NCI-H2196 (cell line): ENCODE measurements around the gene SWAP70.
"Not testable (repeated sequence)": the region's sequence is repeated elsewhere in the genome, so short reads cannot be mapped to it uniquely, and the experiment has no call there.

Experiments used
- DNase-seq: peaks from one replicate; lab custom pipeline; 2025; ENCODE audit not compliant: unreplicated experiment; lab: John Stamatoyannopoulos, UW

The SWAP70 gene

DNA sequence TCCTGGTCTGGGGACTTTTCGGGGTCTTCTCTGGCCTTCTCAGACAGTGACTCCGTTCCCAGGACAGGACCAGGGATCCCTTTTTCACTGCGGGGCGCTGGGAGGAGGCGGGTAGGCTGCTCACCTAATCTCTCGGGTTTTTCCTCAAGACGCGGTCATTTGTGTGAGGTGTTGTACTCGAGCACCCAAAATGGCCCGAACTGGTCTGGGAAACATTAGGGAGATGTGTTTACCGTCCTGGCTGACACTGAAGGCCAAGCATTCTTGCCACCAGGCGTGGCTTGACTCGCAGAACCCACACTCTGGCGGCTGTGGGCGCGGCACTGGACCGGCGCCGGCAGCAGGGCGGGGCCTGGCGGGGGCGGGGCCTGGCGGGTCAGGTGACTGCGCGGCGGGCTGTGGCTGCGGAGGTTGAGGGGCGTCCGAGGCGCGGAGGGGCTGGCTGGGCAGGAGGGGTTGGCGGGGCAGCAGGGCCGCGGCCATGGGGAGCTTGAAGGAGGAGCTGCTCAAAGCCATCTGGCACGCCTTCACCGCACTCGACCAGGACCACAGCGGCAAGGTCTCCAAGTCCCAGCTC, at the start of gene SWAP70:
TSS of gene SWAP70 (plus strand) at position 379 of the 577 bp plus-strand sequence. CDS start at position 482, 103 bp downstream.
- DNase-seq, result peak; percentile 75

DNA sequence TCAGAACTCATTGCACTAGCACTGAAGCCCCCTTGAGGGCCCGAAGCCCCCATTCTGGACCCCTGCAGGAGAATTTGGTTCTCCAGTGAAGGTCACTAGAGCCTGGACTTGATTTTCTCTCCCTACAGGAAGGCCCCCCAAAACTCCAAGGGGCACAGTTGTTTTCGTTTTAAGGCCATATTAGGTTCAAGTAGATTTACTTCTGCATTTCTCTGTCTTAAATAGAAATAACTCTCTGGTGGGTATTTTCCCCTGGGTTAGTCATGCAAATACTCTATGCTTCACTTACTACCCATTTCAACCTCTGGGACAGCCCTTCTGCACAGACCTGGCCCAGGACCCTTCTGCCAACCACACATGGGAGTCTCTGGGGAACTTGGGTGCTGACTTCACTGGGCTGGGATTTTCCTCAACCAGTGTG, 48.8 kb upstream of the SWAP70 start:
- no peak for DNase-seq

DNA sequence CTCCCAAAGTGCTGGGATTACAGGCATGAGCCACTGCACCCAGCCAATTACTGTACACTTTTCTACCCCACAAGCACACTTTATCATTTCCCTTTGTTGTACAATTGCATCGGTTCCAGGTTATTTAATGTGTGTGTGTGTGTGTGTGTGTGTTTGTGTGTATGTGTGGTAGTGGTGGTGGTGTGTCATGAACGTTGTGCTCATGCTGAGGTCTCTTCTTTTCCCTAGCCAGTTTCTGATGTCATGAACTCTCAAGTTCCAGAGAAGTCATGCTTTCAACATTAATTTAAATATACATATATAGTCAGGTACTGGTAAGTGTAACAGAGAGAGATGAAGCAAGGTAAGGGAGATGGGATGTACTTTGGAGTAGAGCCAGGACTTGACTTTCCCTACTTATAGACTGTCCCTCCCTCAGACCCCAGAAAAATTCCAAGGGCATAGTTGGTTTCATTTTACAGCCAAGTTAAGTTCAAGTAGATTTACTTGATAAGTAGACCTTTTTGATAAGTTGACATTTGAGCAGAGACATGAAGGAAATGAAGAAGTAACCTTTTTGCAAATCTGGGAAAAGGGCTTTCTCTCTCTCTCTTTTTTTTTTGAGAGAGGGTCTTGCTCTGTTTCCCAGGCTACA, 47.7 kb upstream of the SWAP70 start:
- no peak for DNase-seq

DNA sequence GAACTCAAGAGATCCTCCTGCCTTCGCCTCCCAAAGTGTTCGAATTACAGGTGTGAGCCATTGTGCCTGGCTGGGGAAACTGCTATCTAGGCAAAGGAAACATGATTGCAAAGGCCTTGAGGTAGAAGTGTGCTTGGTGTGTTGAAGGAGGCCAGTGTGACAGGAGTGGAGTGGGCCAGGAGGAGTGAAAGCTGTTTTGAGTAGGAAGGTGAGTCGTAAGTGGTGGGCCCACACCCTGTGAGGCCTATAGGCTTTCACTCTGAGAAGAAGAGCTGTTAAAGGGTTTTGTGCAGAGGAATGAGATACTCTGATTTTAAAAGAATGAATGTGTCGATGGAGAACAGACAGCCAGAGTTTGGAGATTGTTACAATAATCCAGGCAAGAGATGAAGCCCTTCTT, 47.0 kb upstream of the SWAP70 start:
- no peak for DNase-seq

DNA sequence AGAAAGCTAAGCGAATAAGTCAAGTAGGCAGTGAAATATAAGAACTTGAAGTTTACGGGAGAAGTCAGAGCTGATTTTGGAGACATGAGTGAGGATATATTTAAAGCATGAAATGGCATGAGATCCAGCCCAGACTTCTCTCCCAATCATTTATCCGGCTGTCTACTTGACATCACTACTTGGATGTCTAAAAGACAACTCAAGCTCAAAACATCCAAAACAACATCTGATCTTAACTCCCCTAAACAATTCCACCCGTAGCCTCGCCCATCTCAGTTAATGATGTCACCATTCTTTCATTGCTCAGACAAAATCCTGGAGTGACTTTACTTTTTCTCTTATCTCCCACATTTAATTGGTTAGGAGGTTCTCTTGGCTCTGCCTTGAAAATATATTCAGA, 45.9 kb upstream of the SWAP70 start:
- DNase-seq, result no peak

DNA sequence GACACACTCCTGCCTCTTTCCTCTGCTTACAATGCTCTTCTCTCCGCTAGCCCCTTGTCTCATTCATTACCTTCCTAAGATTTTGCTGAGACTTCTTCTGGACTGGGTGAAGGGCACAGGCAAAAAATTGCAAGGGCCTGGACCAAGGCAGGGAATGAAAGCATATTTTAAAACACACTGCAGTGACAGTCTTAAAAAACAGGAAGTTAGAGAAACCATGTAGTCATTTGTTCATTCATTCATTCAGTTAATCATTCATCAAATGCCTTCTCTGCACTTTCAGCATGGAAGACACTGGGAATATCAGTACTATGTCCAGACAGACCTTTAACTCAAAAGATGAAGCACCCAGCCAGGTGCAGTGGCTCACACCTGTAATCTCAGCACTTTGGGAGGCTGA, 44.9 kb upstream of the SWAP70 start:
- DNase-seq, result no peak

DNA sequence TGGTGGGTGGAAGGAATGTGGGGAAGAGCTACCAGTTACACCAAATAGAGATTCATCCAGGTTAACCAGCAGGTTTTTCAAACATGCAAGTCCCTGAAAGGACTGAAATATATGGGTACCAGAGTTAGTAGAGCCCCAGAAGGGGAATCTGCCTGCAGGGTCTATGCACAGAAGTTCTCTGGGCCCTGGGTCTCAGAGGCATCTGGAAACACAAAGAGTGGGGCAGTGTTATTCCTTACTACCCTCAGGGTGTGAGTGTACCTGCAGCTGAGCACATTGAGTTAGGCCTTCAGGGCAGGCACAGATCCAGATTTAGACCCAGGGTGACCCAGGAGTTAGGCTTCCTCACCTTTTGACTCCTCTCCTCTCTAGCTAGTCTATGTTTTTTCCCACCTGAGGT, 43.9 kb upstream of the SWAP70 start:
- DNase-seq, result no peak

DNA sequence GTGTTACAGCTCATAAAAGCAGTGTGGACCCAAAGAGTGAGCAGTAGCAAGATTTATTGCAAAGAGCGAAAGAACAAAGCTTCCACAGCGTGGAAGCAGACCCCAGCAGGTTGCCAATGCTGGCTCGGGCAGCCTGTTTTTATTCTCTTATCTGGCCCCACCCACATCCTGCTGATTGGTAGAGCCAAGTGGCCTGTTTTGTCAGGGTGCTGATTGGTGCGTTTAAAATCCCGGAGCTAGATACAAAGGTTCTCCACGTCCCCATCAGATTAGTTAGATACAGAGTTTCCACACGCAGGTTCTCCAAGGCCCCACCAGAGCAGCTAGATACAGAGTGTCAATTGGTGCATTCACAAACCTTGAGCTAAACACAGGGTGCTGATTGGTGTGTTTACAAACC, 41.5 kb upstream of the SWAP70 start:
- DNase-seq, result not testable (repeated sequence)

DNA sequence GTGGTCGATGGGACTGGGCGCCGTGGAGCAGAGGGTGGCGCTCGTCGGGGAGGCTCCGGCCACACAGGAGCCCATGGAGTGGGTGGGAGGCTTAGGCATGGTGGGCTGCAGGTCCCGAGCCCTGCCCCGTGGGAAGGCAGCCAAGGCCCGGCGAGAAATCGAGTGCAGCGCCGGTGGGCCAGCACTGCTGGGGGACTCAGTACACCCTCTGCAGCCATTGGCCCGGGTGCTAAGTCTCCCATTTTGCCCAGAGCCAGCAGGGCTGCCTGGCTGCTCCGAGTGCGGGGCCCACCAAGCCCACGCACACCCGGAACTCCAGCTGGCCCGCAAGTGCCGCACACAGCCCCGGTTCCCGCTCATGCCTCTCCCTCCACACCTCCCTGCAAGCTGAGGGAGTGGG, 40.8 kb upstream of the SWAP70 start:
- DNase-seq, result not testable (repeated sequence)

DNA sequence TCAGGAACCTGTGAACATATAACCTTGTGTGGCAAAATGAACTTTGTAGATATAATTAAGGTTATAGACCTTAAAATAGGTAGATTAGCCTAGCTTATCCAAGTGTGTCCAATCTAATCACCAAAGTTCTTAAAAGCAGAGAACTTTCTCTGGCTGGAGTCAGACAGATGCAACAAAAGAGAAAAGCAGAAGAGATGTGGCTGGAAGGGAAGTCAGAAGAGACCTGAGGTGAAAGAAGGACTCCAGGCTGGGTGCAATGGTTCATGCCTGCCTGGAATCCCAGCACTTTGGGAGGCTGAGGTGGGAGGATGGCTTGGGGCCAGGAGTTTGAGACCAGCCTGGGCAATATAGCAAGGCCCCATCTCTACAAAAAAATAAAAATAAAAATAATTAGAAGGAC, 39.4 kb upstream of the SWAP70 start:
- DNase-seq, result no peak

DNA sequence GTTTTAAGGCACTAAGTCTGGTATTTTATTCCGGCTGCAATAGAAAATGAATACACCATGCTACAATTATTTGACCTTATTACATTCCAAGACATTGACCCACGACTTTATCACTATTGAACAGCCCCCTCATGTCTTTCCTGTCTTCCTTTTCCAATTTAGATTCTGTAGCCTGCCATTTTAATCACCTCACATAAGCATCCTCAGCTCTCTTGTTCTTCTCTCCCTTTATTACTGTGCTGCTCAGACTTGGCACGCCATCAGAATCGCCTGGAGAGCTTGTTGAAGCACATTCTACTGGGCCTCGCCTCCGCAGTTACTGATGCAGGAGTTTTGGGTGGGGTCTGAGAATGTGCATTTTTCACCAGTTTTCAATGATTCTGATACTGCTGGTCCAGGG, 38.7 kb upstream of the SWAP70 start:
- no peak for DNase-seq

DNA sequence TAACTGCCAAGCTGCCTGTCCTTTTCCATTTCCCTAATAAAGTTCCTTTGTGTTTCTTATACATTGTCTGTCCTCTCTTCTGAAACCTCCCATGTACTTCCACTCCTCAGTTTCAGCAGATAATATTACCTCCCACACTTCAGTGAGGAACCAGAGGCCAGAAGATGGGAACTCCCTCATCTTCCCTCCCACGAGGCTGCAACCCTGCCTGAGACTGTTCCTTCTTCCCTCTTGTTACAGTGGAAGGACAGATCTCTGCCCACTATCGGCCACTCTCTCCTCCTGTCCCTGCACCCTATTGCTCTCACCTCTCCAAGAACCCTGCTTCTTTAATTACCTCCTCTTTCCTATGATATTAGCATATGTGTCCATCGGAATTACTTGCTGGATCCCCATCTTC, 38.1 kb upstream of the SWAP70 start:
- no peak for DNase-seq

DNA sequence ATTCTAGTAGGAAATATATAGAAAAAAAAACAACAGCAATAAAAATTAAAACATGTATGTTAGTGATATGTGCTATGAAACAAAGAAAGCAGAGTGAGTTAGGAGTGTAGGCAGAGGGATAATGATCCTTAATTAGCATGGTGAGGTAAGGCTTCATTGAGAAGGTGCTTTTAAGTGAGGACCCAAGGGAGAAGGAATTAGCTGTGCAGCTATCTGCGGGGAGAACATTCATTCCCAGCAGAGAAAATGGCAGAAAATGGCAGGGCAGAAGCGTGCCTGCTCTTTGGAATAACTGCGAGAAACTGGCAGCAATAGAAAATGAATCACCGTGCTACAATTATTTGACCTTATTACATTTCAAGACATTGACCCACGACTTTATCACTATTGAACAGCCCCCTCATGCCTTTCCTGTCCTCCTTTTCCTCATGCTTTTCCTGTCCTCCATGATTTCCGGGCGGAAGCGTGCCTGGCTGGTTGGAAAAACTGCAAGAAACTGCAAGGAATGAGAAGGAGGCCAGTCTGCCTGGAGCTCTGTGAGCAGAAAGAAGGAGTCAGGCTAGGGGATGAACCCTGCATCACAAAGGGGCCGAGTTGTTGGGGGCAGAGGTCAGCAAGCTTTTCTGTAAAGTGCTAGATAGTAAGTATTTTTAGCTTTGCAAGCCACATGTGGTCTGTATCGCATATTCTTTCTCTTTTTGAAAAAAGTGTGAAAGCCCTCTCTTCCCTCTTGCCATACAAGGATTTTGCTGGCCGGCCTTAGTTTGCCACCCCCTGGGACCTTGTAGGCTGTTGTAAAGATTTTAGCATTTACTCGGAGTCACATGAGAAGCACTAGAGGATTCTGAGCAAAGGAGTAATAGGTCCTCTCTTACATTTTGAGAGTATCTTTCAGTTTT, 37.1 kb upstream of the SWAP70 start:
- no peak for DNase-seq

DNA sequence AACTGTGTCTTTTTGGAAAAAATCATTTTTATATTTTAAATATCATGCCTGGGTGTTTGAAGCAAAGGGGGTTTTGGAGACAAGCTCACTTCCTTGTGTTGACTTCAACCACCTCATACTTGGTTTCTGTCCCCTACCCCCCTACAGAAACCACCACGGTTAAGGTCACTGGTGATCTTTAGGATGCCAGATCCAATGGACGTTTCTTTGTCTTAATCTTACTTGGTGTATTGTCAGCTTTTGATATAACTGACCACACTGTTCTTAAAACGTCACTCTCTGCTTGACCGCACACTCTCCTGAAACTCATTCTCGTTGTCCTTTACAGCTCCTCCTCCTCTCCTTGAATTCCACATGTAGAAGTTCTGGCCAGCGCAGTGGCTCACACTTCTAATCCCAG, 34.8 kb upstream of the SWAP70 start:
- no peak for DNase-seq

DNA sequence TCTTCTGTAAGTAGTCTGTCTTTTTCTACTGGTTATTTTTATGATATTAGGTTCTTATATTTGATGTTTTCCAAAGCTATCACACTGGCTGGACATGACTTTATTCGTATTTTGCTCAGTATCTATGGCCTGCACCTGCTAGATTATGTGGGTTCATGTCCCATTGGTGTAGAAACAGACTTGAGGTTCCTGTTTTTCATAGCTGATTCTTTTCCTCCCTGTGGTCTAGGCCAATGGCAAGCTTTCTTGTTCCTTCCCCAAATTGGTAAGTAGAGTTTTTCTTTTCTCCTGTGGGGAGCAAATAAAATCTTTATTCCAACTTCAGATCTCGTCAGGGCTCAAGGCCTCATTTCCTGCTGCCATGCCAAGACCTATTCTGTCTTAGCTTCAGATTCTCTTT, 30.2 kb upstream of the SWAP70 start:
- DNase-seq, result no peak

DNA sequence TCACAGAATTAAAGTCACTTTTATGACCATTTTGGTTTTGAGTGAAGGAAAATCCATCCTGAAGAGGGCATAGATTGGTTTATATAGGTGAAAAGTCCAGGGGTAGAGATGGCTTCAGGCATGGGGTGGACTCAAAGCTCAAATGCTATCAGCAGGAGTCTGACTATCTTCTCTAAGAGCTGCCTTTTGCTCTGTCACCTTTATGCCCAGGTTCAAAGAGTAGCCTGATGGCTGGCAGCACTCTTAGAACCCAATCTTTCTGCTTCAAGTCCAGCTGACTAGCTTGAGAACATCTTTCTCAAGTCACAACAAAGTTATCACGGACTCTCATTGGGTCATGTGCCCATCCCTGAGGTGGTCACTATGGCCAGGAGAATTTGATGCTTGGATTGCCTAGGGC, 27.2 kb upstream of the SWAP70 start:
- no peak for DNase-seq

DNA sequence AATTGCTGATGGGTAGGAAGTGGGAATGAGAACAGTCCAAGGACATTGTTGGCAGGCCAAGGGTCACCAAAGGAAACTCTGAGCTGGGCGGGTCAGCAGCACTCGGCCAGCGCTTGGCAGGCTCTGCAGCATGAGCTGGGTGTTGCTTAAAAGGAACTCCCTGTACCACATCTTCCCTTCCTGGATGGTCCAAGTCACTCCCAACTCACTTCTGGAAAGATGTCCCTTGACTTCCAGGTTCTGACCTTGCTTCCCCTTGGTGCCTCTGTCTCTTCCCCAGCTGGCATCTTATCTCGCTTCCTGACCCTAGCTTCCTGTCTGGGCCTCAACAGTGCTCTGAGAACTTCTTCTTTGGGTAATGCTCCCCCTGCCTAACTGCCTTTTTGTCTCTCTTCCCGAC, 24.8 kb upstream of the SWAP70 start:
- DNase-seq, result no peak

DNA sequence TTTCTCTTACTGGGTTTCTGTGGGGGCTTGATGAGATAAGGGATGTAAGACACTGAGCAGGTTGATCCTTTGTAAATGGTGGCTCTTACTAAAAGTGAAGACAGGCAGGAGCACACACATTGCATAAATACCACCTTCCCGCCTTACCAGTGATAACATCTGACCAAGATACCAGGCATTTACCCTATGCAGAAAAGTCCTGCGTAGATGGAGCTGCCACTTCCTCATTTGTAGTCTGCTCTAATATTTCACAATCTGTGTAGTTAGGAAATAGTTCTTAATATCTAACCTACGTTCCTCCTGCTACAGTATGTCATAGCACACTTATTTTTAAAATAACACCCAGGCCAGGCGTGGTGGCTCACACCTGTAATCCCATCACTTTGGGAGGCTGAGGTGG, 23.9 kb upstream of the SWAP70 start:
- no peak for DNase-seq

DNA sequence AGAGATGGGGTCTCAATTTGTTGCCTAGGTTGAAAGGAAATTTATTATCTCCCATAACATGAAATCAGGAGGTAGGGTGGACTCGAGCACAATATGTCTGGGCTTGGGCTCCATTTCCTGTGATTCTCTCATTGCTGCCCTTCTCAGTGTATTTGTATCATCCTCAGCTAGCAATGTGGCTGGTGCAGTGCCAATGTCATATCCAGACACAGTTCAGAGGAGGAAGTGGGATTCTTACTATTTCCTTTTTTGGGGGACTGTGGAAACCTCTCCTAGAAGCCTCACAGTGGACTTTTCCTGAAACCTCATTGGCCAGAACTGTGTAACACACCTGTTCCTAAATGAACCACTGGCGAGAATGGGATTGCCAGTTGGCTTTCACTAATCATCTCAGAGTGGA, 21.0 kb upstream of the SWAP70 start:
- DNase-seq, result no peak

DNA sequence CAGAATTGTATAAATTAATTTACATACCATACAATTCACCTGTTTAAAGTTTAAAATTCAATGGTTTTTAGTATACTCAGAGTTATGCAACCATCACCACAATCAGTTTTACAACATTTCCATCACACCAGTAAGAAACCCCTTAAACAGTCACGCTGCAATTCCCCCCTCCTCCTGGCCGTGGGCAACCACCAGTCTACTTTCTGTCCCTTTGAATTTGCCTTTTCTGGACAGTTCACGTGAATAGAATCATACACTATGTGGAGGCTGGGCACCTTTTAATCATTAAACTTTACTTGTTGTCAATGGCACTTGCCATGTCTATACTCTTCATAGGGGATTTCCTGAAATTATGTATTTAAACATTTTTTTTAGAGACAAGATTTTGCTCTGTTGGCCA, 20.1 kb upstream of the SWAP70 start:
- DNase-seq, result no peak

DNA sequence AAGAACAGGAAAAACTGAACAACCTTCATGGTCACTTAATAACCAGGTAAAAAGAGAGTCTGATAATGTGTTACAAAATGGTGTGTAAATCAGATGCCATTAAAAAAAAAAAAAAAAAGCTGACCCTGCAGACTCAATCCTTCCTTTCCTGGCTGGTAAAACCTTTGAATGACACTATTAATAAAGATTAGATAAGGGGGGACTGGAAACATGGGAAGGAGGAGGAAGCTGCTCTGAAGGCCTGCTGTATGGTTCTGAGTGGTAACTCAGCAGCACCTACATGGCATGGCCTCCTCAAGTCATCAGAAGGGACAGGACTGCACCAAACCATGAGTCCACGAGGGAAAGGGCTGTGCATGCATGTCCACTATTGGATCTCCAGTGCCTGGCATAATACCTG, 18.0 kb upstream of the SWAP70 start:
- no peak for DNase-seq

DNA sequence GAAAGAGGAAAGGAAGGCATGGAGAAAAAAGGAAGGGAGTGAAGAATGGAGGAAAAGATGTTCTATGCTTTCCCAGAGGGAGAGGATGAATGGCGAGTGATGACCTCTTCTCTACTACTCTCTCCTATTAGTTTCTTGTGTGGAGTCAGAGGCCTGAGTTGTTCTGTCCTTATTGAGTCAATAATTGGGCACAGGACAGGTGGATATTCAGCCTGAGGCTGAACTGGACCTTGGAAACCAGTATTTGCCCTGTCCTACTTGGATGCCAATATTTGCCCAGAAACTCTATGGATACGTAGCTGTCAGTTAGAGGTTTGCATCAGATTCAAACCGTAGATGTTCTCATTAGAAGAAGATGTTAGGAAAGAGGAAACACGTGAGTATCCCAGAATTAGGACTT, 17.6 kb upstream of the SWAP70 start:
- no peak for DNase-seq
